GM23338 (cell line): ENCODE data around the gene KAZN. TPM values are rescaled to one million over a fixed set of nuclear protein-coding genes. Genes with fewer than 3 reads are reported as not detected.

Source experiments
- ATAC-seq: fragments of 200-7000 bp; cut with Tn5 transposase; 3 replicates; pipeline ENCODE4 v1.9.1; 2020
- DNase-seq: peaks from one replicate; pipeline ENCODE4 v3.0.0-alpha.2; 2015; ENCODE audit warnings: low spot score
- H2AFZ ChIP-seq: fragments of 200-600 bp; sonication (generic); 2 replicates; pipeline ENCODE4 v1.8.0; 2016; ENCODE audit warnings: antibody characterized with exemption, mild to moderate bottlenecking, moderate library complexity
- H3F3A ChIP-seq: fragments of 200-600 bp; sonication (generic); replicated peaks from 2 replicates; pipeline ENCODE4 v1.8.0; 2017; ENCODE audit warnings: antibody characterized with exemption, mixed run types, low read depth
- H3K27ac ChIP-seq: fragments of 200-600 bp; sonication (generic); 2 replicates; pipeline ENCODE4 v1.6.1; 2016; ENCODE audit warnings: low read depth
- H3K27me3 ChIP-seq: fragments of 200-600 bp; sonication (generic); 2 replicates; pipeline ENCODE4 v1.8.0; 2016; ENCODE audit warnings: mild to moderate bottlenecking, mixed run types, moderate library complexity; ENCODE audit not compliant: insufficient read depth
- H3K36me3 ChIP-seq: fragments of 200-600 bp; sonication (generic); 2 replicates; pipeline ENCODE4 v1.8.0; 2016; ENCODE audit warnings: mild to moderate bottlenecking; ENCODE audit not compliant: insufficient read depth
- H3K4me1 ChIP-seq: fragments of 200-600 bp; sonication (generic); 2 replicates; pipeline ENCODE4 v1.8.0; 2016; ENCODE audit warnings: mild to moderate bottlenecking, moderate library complexity; ENCODE audit not compliant: insufficient read depth
- H3K4me2 ChIP-seq: fragments of 200-600 bp; sonication (generic); 2 replicates; pipeline ENCODE4 v1.7.1; 2017; ENCODE audit warnings: mixed run types
- H3K4me3 ChIP-seq: fragments of 200-600 bp; sonication (generic); 2 replicates; pipeline ENCODE4 v1.6.1; 2016; ENCODE audit warnings: mixed run types
- H3K79me2 ChIP-seq: fragments of 200-600 bp; sonication (generic); replicated peaks from 2 replicates; pipeline ENCODE4 v1.8.0; 2017; ENCODE audit warnings: mild to moderate bottlenecking; ENCODE audit not compliant: insufficient read depth
- H3K9me2 ChIP-seq: fragments of 200-600 bp; sonication (generic); 2 replicates; pipeline ENCODE4 v1.8.0; 2017; ENCODE audit not compliant: insufficient read depth
- H4K20me1 ChIP-seq: fragments of 200-600 bp; sonication (generic); replicated peaks from 2 replicates; pipeline ENCODE4 v1.8.0; 2017; ENCODE audit warnings: mild to moderate bottlenecking; ENCODE audit not compliant: insufficient read depth
- H3K27ac Mint-ChIP-seq: 2 replicates; pipeline ENCODE4 v1.8.0; 2020; ENCODE audit warnings: inconsistent platforms, mild to moderate bottlenecking, moderate library complexity, mixed read lengths
- H3K27me3 Mint-ChIP-seq: 3 replicates; pipeline ENCODE4 v1.8.0; 2022; ENCODE audit warnings: low read depth, mild to moderate bottlenecking, moderate library complexity, mixed read lengths, inconsistent platforms; ENCODE audit not compliant: insufficient read depth, poor library complexity
- H3K36me3 Mint-ChIP-seq: 3 replicates; pipeline ENCODE4 v1.8.0; 2021; ENCODE audit warnings: low read depth, mild to moderate bottlenecking, inconsistent platforms, moderate library complexity, mixed read lengths
- H3K4me1 Mint-ChIP-seq: 3 replicates; pipeline ENCODE4 v1.8.0; 2020; ENCODE audit warnings: mild to moderate bottlenecking, inconsistent platforms, mixed read lengths
- H3K4me3 Mint-ChIP-seq: 3 replicates; pipeline ENCODE4 v1.8.0; 2021; ENCODE audit warnings: moderate library complexity, mild to moderate bottlenecking, inconsistent platforms, mixed read lengths
- H3K9me3 Mint-ChIP-seq: 3 replicates; pipeline ENCODE4 v1.8.0; 2020; ENCODE audit warnings: moderate library complexity, mild to moderate bottlenecking, inconsistent platforms, mixed read lengths
- EZH2phosphoT487 ChIP-seq: fragments of 200-600 bp; sonication (generic); IDR thresholded peaks from one replicate; pipeline ENCODE4 v1.8.1; 2018; ENCODE audit warnings: antibody characterized with exemption; ENCODE audit not compliant: unreplicated experiment
- JUNB ChIP-seq: IDR thresholded peaks from one replicate; pipeline ENCODE4 v1.6.1; 2016; ENCODE audit warnings: antibody characterized with exemption; ENCODE audit not compliant: unreplicated experiment
- NANOG ChIP-seq: IDR thresholded peaks from 2 replicates; pipeline ENCODE4 v1.6.1; 2016; ENCODE audit warnings: antibody characterized with exemption, borderline replicate concordance
- STAT1 ChIP-seq: IDR thresholded peaks from one replicate; pipeline ENCODE4 v1.6.1; 2016; ENCODE audit warnings: antibody characterized with exemption; ENCODE audit not compliant: unreplicated experiment
- ZNF114 ChIP-seq: fragments of 250-450 bp; sonication (Bioruptor Pico); IDR thresholded peaks from 2 replicates; pipeline ENCODE4 v1.5.0; 2020; ENCODE audit warnings: mild to moderate bottlenecking, moderate library complexity
- ZNF331 ChIP-seq: fragments of 250-450 bp; sonication (Bioruptor Pico); IDR thresholded peaks from 2 replicates; pipeline ENCODE4 v1.5.0; 2020; ENCODE audit warnings: low read depth, mild to moderate bottlenecking, moderate library complexity
- polyA plus RNA-seq: library from polyadenylated mRNA; unstranded; fragments of >200 nt; fragmentation: Nextera tagmentation; extraction: Ambion mirVana; gene quantifications from 2 replicates; pipeline ENCODE4 v1.2.1, GENCODE V29; 2016
- total RNA-seq: library from RNA; depleted of rRNA; stranded (reverse); fragments of >200 nt; shearing (Covaris generic); gene quantifications from 2 replicates; pipeline ENCODE4 v1.2.3, GENCODE V29; 2014
- TF ChIP-seq, protein P1 (sequence below): IDR thresholded peaks from 2 replicates; pipeline ENCODE4 v1.6.1; 2016; ENCODE audit warnings: antibody characterized with exemption
- TF ChIP-seq, protein P2 (sequence below), 2 experiments: fragments of 200-600 bp in 1 of 2; sonication (generic) in 1 of 2; conservative IDR thresholded peaks; 2 replicates each; pipeline versions ENCODE4 v1.5.1 to v1.6.1; 2016 to 2017; ENCODE audit warnings: antibody characterized with exemption in 2 of 2, low read depth in 2 of 2, mild to moderate bottlenecking in 2 of 2, moderate library complexity in 1 of 2
- TF ChIP-seq, protein P3 (sequence below): fragments of 250-450 bp; sonication (Bioruptor Pico); IDR thresholded peaks from 2 replicates; pipeline ENCODE4 v1.5.0; 2020; ENCODE audit warnings: mild to moderate bottlenecking, moderate library complexity

The KAZN gene
- total and polyA plus RNA-seq, 2 experiments from 2014 or later, result 9.9 to 15.0 TPM

- Mint-ChIP-seq H3K27me3 (peaks cover 3% of the 10 kb centered on the region), H3K27ac (no peak overlapping the region), H3K36me3 (peaks cover 12% of the 10 kb centered on the region), H3K4me3 (no peak overlapping the region), H3K9me3 (peaks cover 39% of the 10 kb centered on the region), H3K4me1 (no peaks in the 10 kb centered on the region)
- ATAC-seq (no peak), DNase-seq (no peak)
- Histone ChIP-seq H4K20me1 (0 out of 2 replicates have a peak, but pooled peaks cover 3% of the 10 kb centered on the region), H3K9me2 (peaks cover 11% of the 10 kb centered on the region; the same call in 1 of the 2 replicates), H3K4me1 (no peaks in the 10 kb centered on the region), H3K36me3 (no peaks in the 10 kb centered on the region), H3K79me2 (no peaks in the 10 kb centered on the region), H3K4me2 (no peak overlapping the region), H2AFZ (no peak overlapping the region), H3F3A (no peaks in the 10 kb centered on the region), H3K27ac (no peak overlapping the region), H3K4me3 (no peak overlapping the region), H3K27me3 (no peaks in the 10 kb centered on the region)
- TF ChIP-seq, protein P1, sequence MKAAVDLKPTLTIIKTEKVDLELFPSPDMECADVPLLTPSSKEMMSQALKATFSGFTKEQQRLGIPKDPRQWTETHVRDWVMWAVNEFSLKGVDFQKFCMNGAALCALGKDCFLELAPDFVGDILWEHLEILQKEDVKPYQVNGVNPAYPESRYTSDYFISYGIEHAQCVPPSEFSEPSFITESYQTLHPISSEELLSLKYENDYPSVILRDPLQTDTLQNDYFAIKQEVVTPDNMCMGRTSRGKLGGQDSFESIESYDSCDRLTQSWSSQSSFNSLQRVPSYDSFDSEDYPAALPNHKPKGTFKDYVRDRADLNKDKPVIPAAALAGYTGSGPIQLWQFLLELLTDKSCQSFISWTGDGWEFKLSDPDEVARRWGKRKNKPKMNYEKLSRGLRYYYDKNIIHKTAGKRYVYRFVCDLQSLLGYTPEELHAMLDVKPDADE, result no peak
- TF ChIP-seq ZNF331 (CRISPR knock-in tag) (no peak), EZH2phosphoT487 (no peak), ZNF114 (CRISPR knock-in tag) (no peak), NANOG (no peak), STAT1 (no peak), JUNB (no peak)
- TF ChIP-seq, protein P2, sequence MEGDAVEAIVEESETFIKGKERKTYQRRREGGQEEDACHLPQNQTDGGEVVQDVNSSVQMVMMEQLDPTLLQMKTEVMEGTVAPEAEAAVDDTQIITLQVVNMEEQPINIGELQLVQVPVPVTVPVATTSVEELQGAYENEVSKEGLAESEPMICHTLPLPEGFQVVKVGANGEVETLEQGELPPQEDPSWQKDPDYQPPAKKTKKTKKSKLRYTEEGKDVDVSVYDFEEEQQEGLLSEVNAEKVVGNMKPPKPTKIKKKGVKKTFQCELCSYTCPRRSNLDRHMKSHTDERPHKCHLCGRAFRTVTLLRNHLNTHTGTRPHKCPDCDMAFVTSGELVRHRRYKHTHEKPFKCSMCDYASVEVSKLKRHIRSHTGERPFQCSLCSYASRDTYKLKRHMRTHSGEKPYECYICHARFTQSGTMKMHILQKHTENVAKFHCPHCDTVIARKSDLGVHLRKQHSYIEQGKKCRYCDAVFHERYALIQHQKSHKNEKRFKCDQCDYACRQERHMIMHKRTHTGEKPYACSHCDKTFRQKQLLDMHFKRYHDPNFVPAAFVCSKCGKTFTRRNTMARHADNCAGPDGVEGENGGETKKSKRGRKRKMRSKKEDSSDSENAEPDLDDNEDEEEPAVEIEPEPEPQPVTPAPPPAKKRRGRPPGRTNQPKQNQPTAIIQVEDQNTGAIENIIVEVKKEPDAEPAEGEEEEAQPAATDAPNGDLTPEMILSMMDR (conservative IDR thresholded peaks at IDR 0.05; ENCODE audit: low read depth in 2 of 2), result no peak
- TF ChIP-seq, protein P3, sequence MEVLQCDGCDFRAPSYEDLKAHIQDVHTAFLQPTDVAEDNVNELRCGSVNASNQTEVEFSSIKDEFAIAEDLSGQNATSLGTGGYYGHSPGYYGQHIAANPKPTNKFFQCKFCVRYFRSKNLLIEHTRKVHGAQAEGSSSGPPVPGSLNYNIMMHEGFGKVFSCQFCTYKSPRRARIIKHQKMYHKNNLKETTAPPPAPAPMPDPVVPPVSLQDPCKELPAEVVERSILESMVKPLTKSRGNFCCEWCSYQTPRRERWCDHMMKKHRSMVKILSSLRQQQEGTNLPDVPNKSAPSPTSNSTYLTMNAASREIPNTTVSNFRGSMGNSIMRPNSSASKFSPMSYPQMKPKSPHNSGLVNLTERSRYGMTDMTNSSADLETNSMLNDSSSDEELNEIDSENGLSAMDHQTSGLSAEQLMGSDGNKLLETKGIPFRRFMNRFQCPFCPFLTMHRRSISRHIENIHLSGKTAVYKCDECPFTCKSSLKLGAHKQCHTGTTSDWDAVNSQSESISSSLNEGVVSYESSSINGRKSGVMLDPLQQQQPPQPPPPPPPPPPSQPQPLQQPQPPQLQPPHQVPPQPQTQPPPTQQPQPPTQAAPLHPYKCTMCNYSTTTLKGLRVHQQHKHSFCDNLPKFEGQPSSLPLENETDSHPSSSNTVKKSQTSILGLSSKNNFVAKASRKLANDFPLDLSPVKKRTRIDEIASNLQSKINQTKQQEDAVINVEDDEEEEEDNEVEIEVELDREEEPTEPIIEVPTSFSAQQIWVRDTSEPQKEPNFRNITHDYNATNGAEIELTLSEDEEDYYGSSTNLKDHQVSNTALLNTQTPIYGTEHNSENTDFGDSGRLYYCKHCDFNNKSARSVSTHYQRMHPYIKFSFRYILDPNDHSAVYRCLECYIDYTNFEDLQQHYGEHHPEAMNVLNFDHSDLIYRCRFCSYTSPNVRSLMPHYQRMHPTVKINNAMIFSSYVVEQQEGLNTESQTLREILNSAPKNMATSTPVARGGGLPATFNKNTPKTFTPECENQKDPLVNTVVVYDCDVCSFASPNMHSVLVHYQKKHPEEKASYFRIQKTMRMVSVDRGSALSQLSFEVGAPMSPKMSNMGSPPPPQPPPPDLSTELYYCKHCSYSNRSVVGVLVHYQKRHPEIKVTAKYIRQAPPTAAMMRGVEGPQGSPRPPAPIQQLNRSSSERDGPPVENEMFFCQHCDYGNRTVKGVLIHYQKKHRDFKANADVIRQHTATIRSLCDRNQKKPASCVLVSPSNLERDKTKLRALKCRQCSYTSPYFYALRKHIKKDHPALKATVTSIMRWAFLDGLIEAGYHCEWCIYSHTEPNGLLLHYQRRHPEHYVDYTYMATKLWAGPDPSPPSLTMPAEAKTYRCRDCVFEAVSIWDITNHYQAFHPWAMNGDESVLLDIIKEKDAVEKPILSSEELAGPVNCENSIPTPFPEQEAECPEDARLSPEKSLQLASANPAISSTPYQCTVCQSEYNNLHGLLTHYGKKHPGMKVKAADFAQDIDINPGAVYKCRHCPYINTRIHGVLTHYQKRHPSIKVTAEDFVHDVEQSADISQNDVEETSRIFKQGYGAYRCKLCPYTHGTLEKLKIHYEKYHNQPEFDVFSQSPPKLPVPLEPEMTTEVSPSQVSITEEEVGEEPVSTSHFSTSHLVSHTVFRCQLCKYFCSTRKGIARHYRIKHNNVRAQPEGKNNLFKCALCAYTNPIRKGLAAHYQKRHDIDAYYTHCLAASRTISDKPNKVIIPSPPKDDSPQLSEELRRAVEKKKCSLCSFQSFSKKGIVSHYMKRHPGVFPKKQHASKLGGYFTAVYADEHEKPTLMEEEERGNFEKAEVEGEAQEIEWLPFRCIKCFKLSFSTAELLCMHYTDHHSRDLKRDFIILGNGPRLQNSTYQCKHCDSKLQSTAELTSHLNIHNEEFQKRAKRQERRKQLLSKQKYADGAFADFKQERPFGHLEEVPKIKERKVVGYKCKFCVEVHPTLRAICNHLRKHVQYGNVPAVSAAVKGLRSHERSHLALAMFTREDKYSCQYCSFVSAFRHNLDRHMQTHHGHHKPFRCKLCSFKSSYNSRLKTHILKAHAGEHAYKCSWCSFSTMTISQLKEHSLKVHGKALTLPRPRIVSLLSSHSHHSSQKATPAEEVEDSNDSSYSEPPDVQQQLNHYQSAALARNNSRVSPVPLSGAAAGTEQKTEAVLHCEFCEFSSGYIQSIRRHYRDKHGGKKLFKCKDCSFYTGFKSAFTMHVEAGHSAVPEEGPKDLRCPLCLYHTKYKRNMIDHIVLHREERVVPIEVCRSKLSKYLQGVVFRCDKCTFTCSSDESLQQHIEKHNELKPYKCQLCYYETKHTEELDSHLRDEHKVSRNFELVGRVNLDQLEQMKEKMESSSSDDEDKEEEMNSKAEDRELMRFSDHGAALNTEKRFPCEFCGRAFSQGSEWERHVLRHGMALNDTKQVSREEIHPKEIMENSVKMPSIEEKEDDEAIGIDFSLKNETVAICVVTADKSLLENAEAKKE (CRISPR knock-in tag), result no peak
Observed at GRCh38 chr1:14842361-14842760, 243.9 kb downstream of the KAZN start.
